C4-2B (cell line): ENCODE measurements around the gene PTPRD.

Experiments
- ZFX ChIP-seq: fragments of 450-650 bp; IDR thresholded peaks from 2 replicates; pipeline ENCODE4 v1.6.1; 2017
- TF ChIP-seq, protein P1 (sequence below): fragments of 450-650 bp; conservative IDR thresholded peaks from 2 replicates; pipeline ENCODE4 v1.5.1; 2017; ENCODE audit warnings: mild to moderate bottlenecking

DNA sequence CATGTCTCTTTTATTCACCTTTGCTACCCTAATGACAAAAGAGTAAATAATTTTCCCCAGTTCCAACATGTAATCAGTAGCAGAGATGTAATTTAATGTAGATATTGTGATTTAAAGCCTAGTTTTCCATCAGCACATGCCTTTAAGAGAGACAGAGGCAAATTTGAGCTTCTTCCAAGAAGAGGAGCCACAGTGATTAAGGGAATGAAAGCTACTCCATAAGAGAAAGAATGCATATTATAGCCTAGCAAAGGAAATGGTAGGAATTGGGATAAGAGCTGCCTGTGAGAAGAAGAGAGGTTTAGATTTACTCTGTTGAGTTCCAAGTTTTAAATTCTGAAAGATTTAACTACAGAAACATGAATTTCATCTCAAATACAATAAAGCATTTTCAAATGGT, 2222.2 kb downstream of the PTPRD start:
- TF ChIP-seq, protein P1, sequence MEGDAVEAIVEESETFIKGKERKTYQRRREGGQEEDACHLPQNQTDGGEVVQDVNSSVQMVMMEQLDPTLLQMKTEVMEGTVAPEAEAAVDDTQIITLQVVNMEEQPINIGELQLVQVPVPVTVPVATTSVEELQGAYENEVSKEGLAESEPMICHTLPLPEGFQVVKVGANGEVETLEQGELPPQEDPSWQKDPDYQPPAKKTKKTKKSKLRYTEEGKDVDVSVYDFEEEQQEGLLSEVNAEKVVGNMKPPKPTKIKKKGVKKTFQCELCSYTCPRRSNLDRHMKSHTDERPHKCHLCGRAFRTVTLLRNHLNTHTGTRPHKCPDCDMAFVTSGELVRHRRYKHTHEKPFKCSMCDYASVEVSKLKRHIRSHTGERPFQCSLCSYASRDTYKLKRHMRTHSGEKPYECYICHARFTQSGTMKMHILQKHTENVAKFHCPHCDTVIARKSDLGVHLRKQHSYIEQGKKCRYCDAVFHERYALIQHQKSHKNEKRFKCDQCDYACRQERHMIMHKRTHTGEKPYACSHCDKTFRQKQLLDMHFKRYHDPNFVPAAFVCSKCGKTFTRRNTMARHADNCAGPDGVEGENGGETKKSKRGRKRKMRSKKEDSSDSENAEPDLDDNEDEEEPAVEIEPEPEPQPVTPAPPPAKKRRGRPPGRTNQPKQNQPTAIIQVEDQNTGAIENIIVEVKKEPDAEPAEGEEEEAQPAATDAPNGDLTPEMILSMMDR: no peak
- no peak for TF ChIP-seq ZFX
